Epithelial cell of esophagus (primary cell): ENCODE measurements around the gene SRRD.
"Not testable (repeated sequence)": the region's sequence is repeated elsewhere in the genome, so short reads cannot be mapped to it uniquely, and the experiment has no call there.

Source experiments
- DNase-seq: peaks from one replicate; pipeline ENCODE4 v3.0.0; 2010; ENCODE audit warnings: low read depth
- H3K4me3 ChIP-seq: 2 replicates; pipeline ENCODE4 v1.5.1; 2011; ENCODE audit warnings: mild to moderate bottlenecking, low read length, control low read depth
- TF ChIP-seq, protein P1 (sequence below): IDR thresholded peaks from 2 replicates; pipeline ENCODE4 v1.5.1; 2011; ENCODE audit warnings: low read depth, mild to moderate bottlenecking, low read length, control low read depth, inconsistent platforms; ENCODE audit not compliant: insufficient read depth; ENCODE audit errors: missing control alignments

SRRD gene, protein sequence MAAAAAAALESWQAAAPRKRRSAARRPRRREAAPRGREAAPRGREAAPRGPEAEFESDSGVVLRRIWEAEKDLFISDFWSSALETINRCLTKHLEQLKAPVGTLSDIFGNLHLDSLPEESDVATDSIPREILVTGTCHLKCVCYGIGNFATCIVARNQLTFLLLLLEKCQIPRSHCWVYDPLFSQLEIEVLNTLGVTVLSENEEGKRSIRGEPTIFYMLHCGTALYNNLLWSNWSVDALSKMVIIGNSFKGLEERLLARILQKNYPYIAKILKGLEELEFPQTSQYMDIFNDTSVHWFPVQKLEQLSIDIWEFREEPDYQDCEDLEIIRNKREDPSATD

DNA sequence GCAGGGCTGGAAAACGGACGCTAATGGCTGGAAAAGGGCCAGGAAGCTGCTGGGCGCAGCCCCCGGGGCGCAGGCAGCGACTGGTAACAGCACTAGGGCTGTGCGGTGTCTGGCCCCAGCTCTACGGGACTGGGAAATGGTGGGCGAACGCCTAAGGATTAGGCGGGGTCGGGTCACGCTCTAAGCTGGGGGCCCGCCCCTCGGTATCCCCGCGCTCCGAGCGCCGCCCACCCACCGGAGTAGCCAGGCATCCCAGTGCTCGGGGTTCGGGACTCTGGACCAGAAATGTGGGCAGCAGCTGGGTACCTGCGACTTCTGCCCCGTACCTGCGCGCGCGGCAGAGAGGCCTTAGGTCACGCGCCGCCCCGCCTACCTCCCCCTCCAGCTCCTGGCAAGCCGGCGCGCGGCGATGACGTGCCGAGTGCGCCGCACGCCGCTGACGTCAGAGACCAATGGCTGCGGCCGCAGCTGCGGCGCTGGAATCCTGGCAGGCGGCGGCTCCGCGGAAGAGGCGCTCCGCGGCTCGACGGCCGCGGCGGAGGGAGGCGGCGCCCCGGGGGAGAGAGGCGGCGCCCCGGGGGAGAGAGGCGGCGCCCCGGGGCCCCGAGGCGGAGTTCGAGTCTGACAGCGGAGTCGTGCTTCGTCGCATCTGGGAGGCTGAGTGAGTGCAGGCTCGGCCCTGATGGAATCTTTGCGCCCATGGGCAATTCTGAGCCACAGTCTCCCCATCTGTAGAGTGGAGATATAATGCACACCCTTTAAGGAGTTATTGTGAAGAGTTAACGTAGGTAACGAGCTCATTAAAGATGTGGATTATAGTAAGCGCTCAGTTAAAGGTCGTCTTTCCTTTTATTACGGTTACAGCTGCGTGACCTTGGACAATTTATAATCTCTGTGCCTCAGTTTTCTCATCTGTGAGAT lies at the start of gene SRRD, which contains the start of gene HPS4:
SRRD (plus strand) TSS at position 439 of the 921 bp plus-strand sequence; CDS start at position 453, 14 bp downstream.
HPS4 (minus strand) TSS at position 345 of the 921 bp plus-strand sequence. CDS start 2,021 bp downstream, outside the sequence.
- peak; percentile 95 for DNase-seq
- TF ChIP-seq, protein P1, sequence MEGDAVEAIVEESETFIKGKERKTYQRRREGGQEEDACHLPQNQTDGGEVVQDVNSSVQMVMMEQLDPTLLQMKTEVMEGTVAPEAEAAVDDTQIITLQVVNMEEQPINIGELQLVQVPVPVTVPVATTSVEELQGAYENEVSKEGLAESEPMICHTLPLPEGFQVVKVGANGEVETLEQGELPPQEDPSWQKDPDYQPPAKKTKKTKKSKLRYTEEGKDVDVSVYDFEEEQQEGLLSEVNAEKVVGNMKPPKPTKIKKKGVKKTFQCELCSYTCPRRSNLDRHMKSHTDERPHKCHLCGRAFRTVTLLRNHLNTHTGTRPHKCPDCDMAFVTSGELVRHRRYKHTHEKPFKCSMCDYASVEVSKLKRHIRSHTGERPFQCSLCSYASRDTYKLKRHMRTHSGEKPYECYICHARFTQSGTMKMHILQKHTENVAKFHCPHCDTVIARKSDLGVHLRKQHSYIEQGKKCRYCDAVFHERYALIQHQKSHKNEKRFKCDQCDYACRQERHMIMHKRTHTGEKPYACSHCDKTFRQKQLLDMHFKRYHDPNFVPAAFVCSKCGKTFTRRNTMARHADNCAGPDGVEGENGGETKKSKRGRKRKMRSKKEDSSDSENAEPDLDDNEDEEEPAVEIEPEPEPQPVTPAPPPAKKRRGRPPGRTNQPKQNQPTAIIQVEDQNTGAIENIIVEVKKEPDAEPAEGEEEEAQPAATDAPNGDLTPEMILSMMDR: no peak
- peak within 1 kb of the TSS; percentile 84 for H3K4me3 ChIP-seq

DNA sequence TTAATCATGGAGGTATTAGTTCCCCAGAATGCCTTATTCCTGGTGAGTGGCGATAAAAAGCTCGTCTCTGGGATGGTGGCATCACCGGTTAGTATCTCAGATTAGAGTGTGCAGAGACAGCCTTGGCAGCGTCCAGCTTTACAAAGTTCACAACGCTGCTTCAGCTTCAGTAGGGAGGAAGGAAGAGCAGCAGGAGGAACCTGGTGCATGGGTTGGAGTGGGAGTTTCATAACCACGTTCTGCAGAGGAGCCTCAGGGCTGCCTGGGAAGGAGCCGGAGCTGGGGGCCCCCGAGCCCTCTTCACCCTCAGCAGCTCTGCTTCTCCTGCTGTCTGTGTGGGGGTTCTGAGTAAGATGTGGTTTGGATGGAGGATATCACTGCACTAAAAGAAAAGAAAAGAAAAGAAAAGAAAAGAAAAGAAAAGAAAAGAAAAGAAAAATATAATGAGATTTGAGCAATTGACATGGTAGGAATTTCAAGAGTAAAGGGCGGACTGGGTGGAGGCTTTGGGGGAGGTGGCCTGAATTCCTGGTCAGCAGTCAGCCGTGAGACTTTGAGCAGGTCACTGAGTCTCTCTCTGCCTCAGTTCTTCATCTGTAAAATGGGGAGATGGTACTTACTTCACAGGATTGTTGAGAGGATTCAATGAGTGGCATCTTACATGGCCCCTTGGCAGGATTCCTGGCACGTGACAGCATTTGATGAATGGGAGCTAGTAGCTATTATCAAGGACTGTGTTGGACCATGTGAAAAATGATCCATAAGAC lies 48.2 kb upstream of the SRRD start:
- no peak overlapping the region for H3K4me3 ChIP-seq
- TF ChIP-seq, protein P1: no peak
- no peak for DNase-seq

DNA sequence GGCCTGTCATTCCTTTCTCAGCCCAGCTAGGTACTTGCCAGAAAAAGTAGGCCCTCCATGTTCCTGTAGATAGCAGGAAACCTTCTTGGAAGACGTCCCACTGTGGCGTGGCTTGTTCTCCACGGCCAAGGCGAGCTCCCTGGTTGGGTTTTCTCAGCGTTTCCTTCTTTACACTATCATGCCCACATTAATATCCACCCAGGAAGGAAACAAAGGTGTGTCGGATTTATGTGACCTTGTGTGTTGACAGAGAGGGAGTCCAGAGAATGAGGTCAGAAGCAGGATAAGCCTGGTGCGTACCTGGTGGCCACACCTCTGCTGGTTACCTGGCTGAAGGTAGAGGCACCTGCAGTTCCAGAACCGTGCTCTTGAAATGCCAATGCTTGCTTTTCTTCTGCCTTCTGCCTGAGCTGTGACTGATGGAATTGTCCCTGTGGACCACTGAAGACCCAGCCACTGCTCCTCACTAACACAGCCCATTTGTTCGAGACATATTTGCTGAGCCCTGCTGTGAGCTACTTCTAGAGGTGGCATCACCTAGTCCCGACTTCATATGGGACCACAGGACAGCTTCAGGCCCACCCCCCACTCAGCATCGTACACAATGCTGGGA lies 46.7 kb upstream of the SRRD start:
- H3K4me3 ChIP-seq: no peak overlapping the region
- TF ChIP-seq, protein P1: no peak
- DNase-seq: no peak

DNA sequence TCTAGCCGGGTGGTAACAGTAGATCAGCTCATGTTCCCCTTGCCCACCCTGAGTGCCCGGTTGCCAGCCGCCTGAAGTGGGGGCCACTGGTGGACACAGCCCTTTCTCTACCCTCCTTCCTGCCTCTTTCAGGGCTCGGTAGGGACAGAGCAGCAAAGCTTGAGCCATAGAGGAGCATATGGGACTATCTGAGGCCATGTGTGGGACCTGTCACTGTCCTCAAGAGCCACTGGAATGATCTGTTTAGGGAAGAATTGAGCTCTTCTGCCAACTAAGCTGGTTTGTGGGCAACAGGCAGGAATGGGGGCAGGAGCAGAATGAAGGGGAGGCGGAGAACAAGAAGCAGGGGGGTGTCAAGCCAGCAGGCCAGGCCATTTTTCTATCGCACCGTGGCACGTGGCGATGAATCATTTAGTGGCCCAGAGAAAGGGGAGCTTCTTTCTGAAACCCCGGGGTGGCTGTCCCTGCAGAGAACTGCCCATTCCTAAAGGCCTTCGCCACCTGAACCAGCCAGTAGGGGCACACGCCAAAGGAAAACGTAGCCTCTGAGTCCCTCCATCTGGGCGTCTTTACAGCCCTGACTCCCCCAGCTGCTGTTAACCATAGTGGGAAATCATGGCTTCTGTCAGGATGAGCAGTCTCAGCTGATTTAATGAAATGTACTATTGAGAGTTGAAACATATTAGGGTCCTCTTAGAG lies 45.8 kb upstream of the SRRD start:
- DNase-seq: no peak
- TF ChIP-seq, protein P1: no peak

DNA sequence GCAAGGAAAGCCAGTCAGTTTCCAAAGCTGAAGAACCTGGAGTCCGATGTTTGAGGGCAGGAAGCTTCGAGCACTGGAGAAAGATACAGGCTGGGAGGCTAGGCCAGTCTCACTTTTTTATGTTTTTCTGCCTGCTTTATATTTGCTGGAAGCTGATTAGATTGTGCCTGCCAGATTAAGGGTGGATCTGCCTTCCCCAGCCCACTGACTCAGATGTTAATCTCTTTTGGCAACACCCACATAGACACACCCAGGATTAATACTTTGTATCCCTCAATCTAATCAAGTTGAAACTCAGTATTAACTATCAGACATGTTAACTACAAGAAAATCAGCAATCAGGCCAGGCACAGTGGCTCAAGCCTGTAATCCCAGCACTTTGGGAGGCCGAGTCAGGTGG lies 44.9 kb upstream of the SRRD start:
- DNase-seq, H3K4me3 ChIP-seq: not testable (repeated sequence)

More for the DNA sequence above, 45.8 kb upstream of the SRRD start:
- H3K4me3 ChIP-seq: no peak overlapping the region

DNA sequence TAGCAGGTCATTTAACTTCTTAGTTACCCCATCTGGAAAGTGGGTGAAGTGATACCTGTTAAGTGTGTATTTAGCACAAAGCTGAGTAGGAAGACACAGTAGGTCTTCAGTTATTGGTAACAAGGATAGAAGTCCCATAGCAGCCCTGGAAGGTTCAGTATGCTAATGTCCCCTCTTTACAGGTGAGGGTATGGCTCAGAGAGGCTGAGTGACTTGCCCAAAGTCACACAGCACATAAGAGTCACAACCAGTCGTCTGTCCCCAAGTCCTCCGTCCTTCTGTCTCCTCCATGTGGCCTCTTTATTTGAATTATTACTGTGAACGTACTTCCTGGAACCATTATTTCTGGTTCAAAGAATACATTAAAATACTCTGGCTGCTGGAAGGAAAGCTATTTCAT lies 44.1 kb upstream of the SRRD start:
- DNase-seq: no peak
- no peak overlapping the region for H3K4me3 ChIP-seq
- TF ChIP-seq, protein P1: no peak
